GM23338 (cell line): ENCODE data around the gene ADGRB3. TPM values are rescaled to one million over a fixed set of nuclear protein-coding genes. Genes with fewer than 3 reads are reported as not detected.

Experiments used
- ATAC-seq: fragments of 200-7000 bp; cut with Tn5 transposase; 3 replicates; pipeline ENCODE4 v1.9.1; 2020
- DNase-seq: peaks from one replicate; pipeline ENCODE4 v3.0.0-alpha.2; 2015; ENCODE audit warnings: low spot score
- H2AFZ ChIP-seq: fragments of 200-600 bp; sonication (generic); 2 replicates; pipeline ENCODE4 v1.8.0; 2016; ENCODE audit warnings: antibody characterized with exemption, mild to moderate bottlenecking, moderate library complexity
- H3F3A ChIP-seq: fragments of 200-600 bp; sonication (generic); replicated peaks from 2 replicates; pipeline ENCODE4 v1.8.0; 2017; ENCODE audit warnings: antibody characterized with exemption, mixed run types, low read depth
- H3K27ac ChIP-seq: fragments of 200-600 bp; sonication (generic); 2 replicates; pipeline ENCODE4 v1.6.1; 2016; ENCODE audit warnings: low read depth
- H3K27me3 ChIP-seq: fragments of 200-600 bp; sonication (generic); 2 replicates; pipeline ENCODE4 v1.8.0; 2016; ENCODE audit warnings: mild to moderate bottlenecking, mixed run types, moderate library complexity; ENCODE audit not compliant: insufficient read depth
- H3K36me3 ChIP-seq: fragments of 200-600 bp; sonication (generic); 2 replicates; pipeline ENCODE4 v1.8.0; 2016; ENCODE audit warnings: mild to moderate bottlenecking; ENCODE audit not compliant: insufficient read depth
- H3K4me1 ChIP-seq: fragments of 200-600 bp; sonication (generic); 2 replicates; pipeline ENCODE4 v1.8.0; 2016; ENCODE audit warnings: mild to moderate bottlenecking, moderate library complexity; ENCODE audit not compliant: insufficient read depth
- H3K4me2 ChIP-seq: fragments of 200-600 bp; sonication (generic); 2 replicates; pipeline ENCODE4 v1.7.1; 2017; ENCODE audit warnings: mixed run types
- H3K4me3 ChIP-seq: fragments of 200-600 bp; sonication (generic); 2 replicates; pipeline ENCODE4 v1.6.1; 2016; ENCODE audit warnings: mixed run types
- H3K79me2 ChIP-seq: fragments of 200-600 bp; sonication (generic); replicated peaks from 2 replicates; pipeline ENCODE4 v1.8.0; 2017; ENCODE audit warnings: mild to moderate bottlenecking; ENCODE audit not compliant: insufficient read depth
- H3K9me2 ChIP-seq: fragments of 200-600 bp; sonication (generic); 2 replicates; pipeline ENCODE4 v1.8.0; 2017; ENCODE audit not compliant: insufficient read depth
- H4K20me1 ChIP-seq: fragments of 200-600 bp; sonication (generic); replicated peaks from 2 replicates; pipeline ENCODE4 v1.8.0; 2017; ENCODE audit warnings: mild to moderate bottlenecking; ENCODE audit not compliant: insufficient read depth
- H3K27ac Mint-ChIP-seq: 2 replicates; pipeline ENCODE4 v1.8.0; 2020; ENCODE audit warnings: inconsistent platforms, mild to moderate bottlenecking, moderate library complexity, mixed read lengths
- H3K27me3 Mint-ChIP-seq: 3 replicates; pipeline ENCODE4 v1.8.0; 2022; ENCODE audit warnings: low read depth, mild to moderate bottlenecking, moderate library complexity, mixed read lengths, inconsistent platforms; ENCODE audit not compliant: insufficient read depth, poor library complexity
- H3K36me3 Mint-ChIP-seq: 3 replicates; pipeline ENCODE4 v1.8.0; 2021; ENCODE audit warnings: low read depth, mild to moderate bottlenecking, inconsistent platforms, moderate library complexity, mixed read lengths
- H3K4me1 Mint-ChIP-seq: 3 replicates; pipeline ENCODE4 v1.8.0; 2020; ENCODE audit warnings: mild to moderate bottlenecking, inconsistent platforms, mixed read lengths
- H3K4me3 Mint-ChIP-seq: 3 replicates; pipeline ENCODE4 v1.8.0; 2021; ENCODE audit warnings: moderate library complexity, mild to moderate bottlenecking, inconsistent platforms, mixed read lengths
- H3K9me3 Mint-ChIP-seq: 3 replicates; pipeline ENCODE4 v1.8.0; 2020; ENCODE audit warnings: moderate library complexity, mild to moderate bottlenecking, inconsistent platforms, mixed read lengths
- CREB1 ChIP-seq: fragments of 250-450 bp; sonication (Bioruptor Pico); IDR thresholded peaks from 2 replicates; pipeline ENCODE4 v1.5.0; 2020; ENCODE audit warnings: low read depth, mild to moderate bottlenecking, moderate library complexity
- CTCF ChIP-seq, 2 experiments: fragments of 200-600 bp in 1 of 2; sonication (generic) in 1 of 2; conservative IDR thresholded peaks; 2 replicates each; pipeline versions ENCODE4 v1.5.1 to v1.6.1; 2016 to 2017; ENCODE audit warnings: antibody characterized with exemption in 2 of 2, low read depth in 2 of 2, mild to moderate bottlenecking in 2 of 2, moderate library complexity in 1 of 2
- ETS1 ChIP-seq: IDR thresholded peaks from 2 replicates; pipeline ENCODE4 v1.6.1; 2016; ENCODE audit warnings: antibody characterized with exemption
- EZH2 ChIP-seq: fragments of 200-600 bp; sonication (generic); IDR thresholded peaks from one replicate; pipeline ENCODE4 v1.8.0; 2017; ENCODE audit warnings: antibody characterized with exemption, mild to moderate bottlenecking, low read depth; ENCODE audit not compliant: unreplicated experiment
- EZH2phosphoT487 ChIP-seq: fragments of 200-600 bp; sonication (generic); IDR thresholded peaks from one replicate; pipeline ENCODE4 v1.8.1; 2018; ENCODE audit warnings: antibody characterized with exemption; ENCODE audit not compliant: unreplicated experiment
- JUNB ChIP-seq: IDR thresholded peaks from one replicate; pipeline ENCODE4 v1.6.1; 2016; ENCODE audit warnings: antibody characterized with exemption; ENCODE audit not compliant: unreplicated experiment
- NANOG ChIP-seq: IDR thresholded peaks from 2 replicates; pipeline ENCODE4 v1.6.1; 2016; ENCODE audit warnings: antibody characterized with exemption, borderline replicate concordance
- POLR2AphosphoS5 ChIP-seq: IDR thresholded peaks from 2 replicates; pipeline ENCODE4 v1.6.1; 2016; ENCODE audit warnings: antibody characterized with exemption, low read depth
- REST ChIP-seq: IDR thresholded peaks from one replicate; pipeline ENCODE4 v1.6.1; 2018; ENCODE audit warnings: antibody characterized with exemption; ENCODE audit not compliant: unreplicated experiment
- STAT1 ChIP-seq: IDR thresholded peaks from one replicate; pipeline ENCODE4 v1.6.1; 2016; ENCODE audit warnings: antibody characterized with exemption; ENCODE audit not compliant: unreplicated experiment
- ZNF114 ChIP-seq: fragments of 250-450 bp; sonication (Bioruptor Pico); IDR thresholded peaks from 2 replicates; pipeline ENCODE4 v1.5.0; 2020; ENCODE audit warnings: mild to moderate bottlenecking, moderate library complexity
- ZNF331 ChIP-seq: fragments of 250-450 bp; sonication (Bioruptor Pico); IDR thresholded peaks from 2 replicates; pipeline ENCODE4 v1.5.0; 2020; ENCODE audit warnings: low read depth, mild to moderate bottlenecking, moderate library complexity
- ZNF462 ChIP-seq: fragments of 250-450 bp; sonication (Bioruptor Pico); IDR thresholded peaks from 2 replicates; pipeline ENCODE4 v1.5.0; 2020; ENCODE audit warnings: mild to moderate bottlenecking, moderate library complexity
- polyA plus RNA-seq: library from polyadenylated mRNA; unstranded; fragments of >200 nt; fragmentation: Nextera tagmentation; extraction: Ambion mirVana; gene quantifications from 2 replicates; pipeline ENCODE4 v1.2.1, GENCODE V29; 2016
- total RNA-seq: library from RNA; depleted of rRNA; stranded (reverse); fragments of >200 nt; shearing (Covaris generic); gene quantifications from 2 replicates; pipeline ENCODE4 v1.2.3, GENCODE V29; 2014

ADGRB3 gene
- total and polyA plus RNA-seq, 2 experiments from 2014 or later = 0.92 to 4.0 TPM

- H3K79me2 ChIP-seq = no peaks in the 10 kb centered on the region
- no peaks in the 10 kb centered on the region for H3K36me3 Mint-ChIP-seq
- no peaks in the 10 kb centered on the region for H3K9me3 Mint-ChIP-seq
- ATAC-seq = no peak
- H3K4me3 ChIP-seq = no peak overlapping the region
- no peak overlapping the region for H2AFZ ChIP-seq
- no peak for TF ChIP-seq EZH2
- no peak for TF ChIP-seq ZNF114
- no peak for TF ChIP-seq CTCF (conservative IDR thresholded peaks at IDR 0.05; ENCODE audit: low read depth in 2 of 2)
- TF ChIP-seq ZNF462 (CRISPR knock-in tag) = no peak
- TF ChIP-seq POLR2AphosphoS5 = no peak
- TF ChIP-seq REST = no peak
- no peak for TF ChIP-seq EZH2phosphoT487
- no peak for TF ChIP-seq ETS1
- TF ChIP-seq JUNB = no peak
- no peak for TF ChIP-seq CREB1 (CRISPR knock-in tag)
- no peak for TF ChIP-seq NANOG
- no peak for TF ChIP-seq STAT1
- TF ChIP-seq ZNF331 = no peak
- H3K4me2 ChIP-seq = no peak overlapping the region
- H3K4me1 Mint-ChIP-seq = peaks cover 24% of the 10 kb centered on the region; the same call in 2 of the 3 replicates
- no peaks in the 10 kb centered on the region for H3K27me3 ChIP-seq
- no peaks in the 10 kb centered on the region for H3K36me3 ChIP-seq
- H3K9me2 ChIP-seq = 0 out of 2 replicates have a peak, but pooled peaks cover 9% of the 10 kb centered on the region
- H3K4me3 Mint-ChIP-seq = no peak overlapping the region
- H4K20me1 ChIP-seq = no peaks in the 10 kb centered on the region
- H3K27ac ChIP-seq = no peak overlapping the region
- 0 out of 2 replicates have a peak, but pooled peaks cover 3% of the 10 kb centered on the region for H3K4me1 ChIP-seq
- no peaks in the 10 kb centered on the region for H3K27me3 Mint-ChIP-seq
- DNase-seq = no peak
- H3K27ac Mint-ChIP-seq = peak overlapping the region; percentile 65; the same call in 1 of the 2 replicates
- H3F3A ChIP-seq = no peaks in the 10 kb centered on the region
Measured at GRCh38 chr6:68693271-68693670, 58.2 kb downstream of the ADGRB3 start.
